ENCODE results near the gene FCAR.
"Not testable (repeated sequence)": the region's sequence is repeated elsewhere in the genome, so short reads cannot be mapped to it uniquely, and the experiment has no call there.

The FCAR gene

GRCh38 chr19:54896036-54896435 is 22.0 kb downstream of the FCAR start:
- no peak for DNase-seq

- not testable (repeated sequence) for DNase-seq
These were observed 24.6 kb downstream of the FCAR start for GRCh38 chr19:54898685-54899084.

- not testable (repeated sequence) for DNase-seq
These were observed 25.6 kb downstream of the FCAR start for GRCh38 chr19:54899646-54900045.

GRCh38 chr19:54901153-54901552 is 27.1 kb downstream of the FCAR start:
- DNase-seq = not testable (repeated sequence)

GRCh38 chr19:54902061-54902460 is 28.0 kb downstream of the FCAR start:
- DNase-seq = no peak

GRCh38 chr19:54903303-54903702 is 29.3 kb downstream of the FCAR start:
- DNase-seq = no peak

- DNase-seq = not testable (repeated sequence)
These were observed 30.2 kb downstream of the FCAR start for GRCh38 chr19:54904261-54904660.

GRCh38 chr19:54905421-54905802 is 31.4 kb downstream of the FCAR start:
- DNase-seq = no peak

- no peak for DNase-seq
These were observed 31.9 kb downstream of the FCAR start, which contains the start of gene NCR1 for GRCh38 chr19:54905803-54906511. Gene NCR1, plus strand, starts transcription at chr19:54906148. Its CDS starts 40 bp downstream, at chr19:54906188.

- DNase-seq = no peak
These were observed 32.8 kb downstream of the FCAR start for GRCh38 chr19:54906819-54907218.

- DNase-seq = not testable (repeated sequence)
These were observed 33.9 kb downstream of the FCAR start for GRCh38 chr19:54907899-54908298.

GRCh38 chr19:54916822-54917221 is 42.8 kb downstream of the FCAR start:
- no peak for DNase-seq

GRCh38 chr19:54918499-54918898 is 44.5 kb downstream of the FCAR start:
- no peak for DNase-seq

GRCh38 chr19:54919646-54920563 is 45.9 kb downstream of the FCAR start:
- peak; percentile 6 for DNase-seq

- no peak for DNase-seq
These were observed 47.0 kb downstream of the FCAR start for GRCh38 chr19:54921082-54921481.

- no peak for DNase-seq
These were observed 49.2 kb downstream of the FCAR start for GRCh38 chr19:54923276-54923675.

- DNase-seq = no peak
These were observed 54.3 kb downstream of the FCAR start for GRCh38 chr19:54928299-54928698.

- DNase-seq = no peak
These were observed 63.9 kb downstream of the FCAR start for GRCh38 chr19:54937926-54938325.

- no peak for DNase-seq
These were observed 64.9 kb downstream of the FCAR start for GRCh38 chr19:54938906-54939305.

GRCh38 chr19:54939538-54939937 is 65.5 kb downstream of the FCAR start:
- not testable (repeated sequence) for DNase-seq

All from eye (tissue), 1 donor.